Fibroblast of the aortic adventitia (primary cell): ENCODE measurements around the gene DGKG. TPM values are rescaled to one million over a fixed set of nuclear protein-coding genes. Genes with fewer than 3 reads are reported as not detected.

Experiments used
- DNase-seq: peaks from one replicate; pipeline ENCODE4 v3.0.0-alpha.2; 2010; ENCODE audit warnings: low read depth
- H3K4me3 ChIP-seq: 2 replicates; pipeline ENCODE4 v1.5.1; 2011; ENCODE audit warnings: low read depth, mild to moderate bottlenecking, control low read depth, low read length, moderate library complexity
- total RNA-seq: library from RNA; depleted of rRNA; stranded (reverse); fragments of >200 nt; gene quantifications from 2 replicates; pipeline ENCODE4 v1.2.3, GENCODE V29; 2012; ENCODE audit warnings: low replicate concordance
- TF ChIP-seq, protein P1 (sequence below): IDR thresholded peaks from 2 replicates; pipeline ENCODE4 v1.5.1; 2011; ENCODE audit warnings: mild to moderate bottlenecking, low read length, control low read depth, inconsistent platforms; ENCODE audit not compliant: insufficient read depth

Gene DGKG
- total RNA-seq, 1 donor: 0.27 TPM

DNA sequence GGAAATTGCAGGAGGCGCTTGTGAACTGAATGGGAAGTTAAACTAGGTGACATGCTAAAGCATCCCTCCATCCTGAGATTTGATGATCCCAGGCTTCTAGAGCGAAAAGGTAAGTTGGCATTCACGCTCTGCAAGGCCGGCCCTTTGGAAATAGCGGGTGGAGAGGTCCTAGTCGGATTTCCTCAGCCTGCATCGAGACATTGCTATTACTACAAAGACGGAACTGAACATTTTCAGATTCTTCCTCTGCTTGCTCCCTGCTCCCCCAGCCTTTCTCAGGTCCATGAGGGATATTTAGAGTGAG, 77.7 kb downstream of the DGKG start:
- no peak for DNase-seq
- no peak overlapping the region for H3K4me3 ChIP-seq
- TF ChIP-seq, protein P1, sequence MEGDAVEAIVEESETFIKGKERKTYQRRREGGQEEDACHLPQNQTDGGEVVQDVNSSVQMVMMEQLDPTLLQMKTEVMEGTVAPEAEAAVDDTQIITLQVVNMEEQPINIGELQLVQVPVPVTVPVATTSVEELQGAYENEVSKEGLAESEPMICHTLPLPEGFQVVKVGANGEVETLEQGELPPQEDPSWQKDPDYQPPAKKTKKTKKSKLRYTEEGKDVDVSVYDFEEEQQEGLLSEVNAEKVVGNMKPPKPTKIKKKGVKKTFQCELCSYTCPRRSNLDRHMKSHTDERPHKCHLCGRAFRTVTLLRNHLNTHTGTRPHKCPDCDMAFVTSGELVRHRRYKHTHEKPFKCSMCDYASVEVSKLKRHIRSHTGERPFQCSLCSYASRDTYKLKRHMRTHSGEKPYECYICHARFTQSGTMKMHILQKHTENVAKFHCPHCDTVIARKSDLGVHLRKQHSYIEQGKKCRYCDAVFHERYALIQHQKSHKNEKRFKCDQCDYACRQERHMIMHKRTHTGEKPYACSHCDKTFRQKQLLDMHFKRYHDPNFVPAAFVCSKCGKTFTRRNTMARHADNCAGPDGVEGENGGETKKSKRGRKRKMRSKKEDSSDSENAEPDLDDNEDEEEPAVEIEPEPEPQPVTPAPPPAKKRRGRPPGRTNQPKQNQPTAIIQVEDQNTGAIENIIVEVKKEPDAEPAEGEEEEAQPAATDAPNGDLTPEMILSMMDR: no peak

DNA sequence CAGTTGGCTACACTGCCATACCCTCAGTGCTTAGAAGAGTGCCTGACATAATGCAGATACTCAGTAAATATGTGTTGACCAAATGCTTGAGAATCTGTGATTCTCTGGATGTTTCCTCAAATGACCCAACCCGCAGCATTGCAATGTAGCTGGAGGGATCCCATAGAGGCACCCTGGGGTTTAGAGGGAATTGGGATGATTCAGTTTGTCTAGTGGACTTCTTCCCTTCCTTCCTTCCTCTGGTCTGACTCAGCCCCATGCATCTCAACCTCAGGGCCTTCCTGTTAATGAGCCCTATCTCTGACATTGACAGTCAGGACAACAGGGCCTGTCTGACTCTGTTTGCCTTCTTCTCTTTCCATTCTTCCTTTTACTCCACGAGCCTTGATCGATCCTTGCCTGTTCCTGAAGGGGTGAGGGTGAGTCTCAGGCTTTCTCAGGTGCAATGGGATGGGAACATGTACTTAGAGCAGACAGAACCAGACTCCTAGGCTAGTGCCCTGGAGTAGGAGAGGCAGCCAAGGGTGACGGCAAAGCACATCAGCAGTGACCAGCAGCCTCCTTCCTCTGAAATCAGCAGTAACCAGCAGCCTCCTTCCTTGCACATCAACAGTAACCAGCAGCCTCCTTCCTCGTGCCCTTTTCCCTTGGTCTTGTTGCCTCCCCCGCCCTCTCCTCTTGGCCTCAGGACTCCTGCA, 78.2 kb downstream of the DGKG start:
- DNase-seq: no peak
- TF ChIP-seq, protein P1: no peak
- H3K4me3 ChIP-seq: no peak overlapping the region

DNA sequence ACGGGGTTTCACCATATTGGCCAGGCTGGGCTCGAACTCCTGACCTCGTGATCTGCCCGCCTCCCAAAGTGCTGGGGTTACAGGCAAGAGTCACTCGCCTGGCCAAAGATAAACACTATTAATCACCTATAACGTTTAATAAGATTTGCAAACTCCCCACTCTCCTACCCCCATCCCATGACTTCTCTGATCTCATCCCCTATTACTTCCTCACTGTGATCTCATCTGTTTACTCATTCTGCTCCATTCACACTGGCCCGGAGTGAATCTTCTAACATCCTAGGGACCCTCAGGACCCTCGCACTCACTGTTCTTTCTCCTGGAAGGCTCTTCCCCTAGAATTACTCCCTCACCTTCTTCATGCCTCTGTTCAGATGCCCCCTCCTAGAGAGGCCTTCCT, 78.9 kb downstream of the DGKG start:
- DNase-seq: no peak
- H3K4me3 ChIP-seq: no peak overlapping the region
- TF ChIP-seq, protein P1: no peak

DNA sequence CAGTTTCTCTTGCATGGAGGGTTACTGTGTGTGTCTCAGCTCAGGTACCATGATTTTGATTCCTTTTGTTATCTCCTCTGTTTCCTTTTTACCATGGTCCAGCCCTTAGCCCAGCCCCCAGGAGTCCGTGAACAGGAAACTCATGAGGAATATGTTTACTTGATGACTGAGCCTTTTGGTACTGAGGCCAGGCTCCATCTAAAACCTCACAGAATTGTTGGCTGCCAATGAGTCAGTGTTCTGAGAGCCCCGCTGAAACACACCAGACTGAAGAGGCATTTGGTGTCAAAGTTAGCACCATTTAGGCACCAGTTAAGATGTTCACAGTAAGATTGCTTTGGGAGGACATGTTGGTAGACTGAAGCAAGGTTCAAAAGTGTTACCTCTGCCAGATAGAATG, 80.9 kb downstream of the DGKG start:
- TF ChIP-seq, protein P1: no peak
- peak; percentile 84 for DNase-seq

DNA sequence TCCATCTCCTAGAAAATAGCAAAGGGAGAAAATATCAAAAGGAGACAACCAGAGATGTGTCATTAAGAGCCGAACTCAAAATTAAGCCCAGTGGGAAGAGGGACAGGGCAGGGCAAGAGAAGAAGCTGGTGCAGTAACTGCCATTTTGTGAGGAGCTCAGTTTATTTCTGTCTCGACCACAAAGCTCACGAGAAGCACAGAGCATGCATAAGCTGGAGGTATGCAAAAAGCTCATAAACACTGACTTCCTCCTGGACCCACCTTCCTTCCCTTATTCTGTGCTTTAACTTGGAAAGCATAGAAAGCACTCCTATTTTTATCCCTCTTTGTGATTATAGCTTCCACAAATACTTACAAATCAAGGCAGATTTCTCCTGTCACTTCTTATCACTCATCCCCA, 81.3 kb downstream of the DGKG start:
- no peak overlapping the region for H3K4me3 ChIP-seq
- no peak for DNase-seq
- TF ChIP-seq, protein P1: no peak

More for the DNA sequence above, 80.9 kb downstream of the DGKG start:
- no peak overlapping the region for H3K4me3 ChIP-seq

DNA sequence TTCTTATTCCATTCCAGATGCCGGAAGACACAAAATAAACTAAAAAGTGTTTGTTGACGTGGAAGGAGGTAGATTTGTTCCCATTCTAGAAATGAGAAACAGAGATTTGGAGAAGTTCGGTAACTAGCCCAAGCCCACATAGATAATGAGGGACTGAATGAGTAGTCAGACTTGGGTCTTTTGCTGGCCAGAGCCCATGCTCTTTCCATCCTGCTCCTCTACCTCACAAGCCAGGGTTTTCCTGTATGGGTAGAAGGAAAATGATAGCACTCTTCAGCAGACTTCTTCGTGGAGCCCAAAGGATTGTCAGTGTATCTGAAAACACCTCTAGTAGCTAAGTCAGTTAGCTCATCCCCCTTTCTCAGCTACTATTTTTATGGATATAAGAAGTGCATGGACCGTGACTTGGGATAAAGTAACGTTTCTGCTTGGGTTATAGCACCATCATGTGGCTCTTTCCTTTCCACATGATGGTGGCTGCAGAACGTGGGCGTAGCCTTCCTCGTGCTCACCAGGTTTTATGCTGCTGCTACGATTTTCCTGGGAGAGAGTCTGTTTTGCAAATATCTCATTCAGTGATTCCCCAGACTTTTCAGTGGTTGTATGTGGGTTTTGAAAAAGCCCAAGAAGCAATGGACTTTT, 84.6 kb downstream of the DGKG start:
- TF ChIP-seq, protein P1: peak; percentile 70
- DNase-seq: peak; percentile 82
- no peak overlapping the region for H3K4me3 ChIP-seq
